Natural killer cell (primary cell): Measurements from ENCODE around the gene CARMIL1. TPM values are rescaled to one million over a fixed set of nuclear protein-coding genes. Genes with fewer than 3 reads are reported as not detected.

ENCODE experiments used
- ATAC-seq, 3 donors: fragments of 150-1000 bp in 2 of 3; fragments of 200-7000 bp in 1 of 3; cut with Tn5 transposase; 1 replicate in 1 of 3; 2 replicates in 2 of 3; pipeline ENCODE4 v1.10.0; 2021; ENCODE audit warnings: mild to moderate bottlenecking in 2 of 3, moderate library complexity in 2 of 3
- DNase-seq, 2 donors: peaks; one replicate each; pipeline versions ENCODE4 v3.0.0 to v3.0.0-alpha.2; 2013 to 2021; ENCODE audit warnings: mixed read lengths in 1 of 2
- H3K27ac ChIP-seq: one replicate; pipeline ENCODE4 v1.5.1; 2013; ENCODE audit warnings: mild to moderate bottlenecking, low read length
- H3K27me3 ChIP-seq: one replicate; pipeline ENCODE4 v1.6.1; 2013; ENCODE audit warnings: low read length; ENCODE audit not compliant: control insufficient read depth, insufficient read depth
- H3K36me3 ChIP-seq: one replicate; pipeline ENCODE4 v1.6.1; 2013; ENCODE audit warnings: low read length; ENCODE audit not compliant: control insufficient read depth, insufficient read depth
- H3K4me1 ChIP-seq: one replicate; pipeline ENCODE4 v1.6.1; 2013; ENCODE audit warnings: low read length; ENCODE audit not compliant: control insufficient read depth, insufficient read depth
- H3K4me3 ChIP-seq: one replicate; pipeline ENCODE4 v1.5.1; 2013; ENCODE audit warnings: low read length
- H3K9me3 ChIP-seq: one replicate; pipeline ENCODE4 v1.6.1; 2013; ENCODE audit warnings: low read length; ENCODE audit not compliant: control insufficient read depth, insufficient read depth
- H3K27ac Mint-ChIP-seq, 2 donors: one replicate each; pipeline ENCODE4 v1.8.0; 2022; ENCODE audit warnings: mild to moderate bottlenecking in 2 of 2, mixed read lengths in 2 of 2, moderate library complexity in 1 of 2
- H3K27me3 Mint-ChIP-seq, 2 donors: one replicate each; pipeline ENCODE4 v1.8.0; 2022; ENCODE audit warnings: low read depth in 2 of 2, mixed read lengths in 2 of 2
- H3K36me3 Mint-ChIP-seq: one replicate; pipeline ENCODE4 v1.8.0; 2022; ENCODE audit warnings: mixed read lengths
- H3K4me1 Mint-ChIP-seq, 2 donors: one replicate each; pipeline ENCODE4 v1.8.0; 2022; ENCODE audit warnings: mixed read lengths in 2 of 2
- H3K4me3 Mint-ChIP-seq: one replicate; pipeline ENCODE4 v1.8.0; 2022; ENCODE audit warnings: mild to moderate bottlenecking, moderate library complexity, mixed read lengths
- H3K9me3 Mint-ChIP-seq, 2 donors: one replicate each; pipeline ENCODE4 v1.8.0; 2022; ENCODE audit warnings: mixed read lengths in 2 of 2
- WGBS: methylation state at CpG from one replicate; pipeline ENCODE4 v1.1.7; 2013; ENCODE audit warnings: missing lambda C conversion rate; ENCODE audit not compliant: insufficient coverage; 5-methylcytosine and 5-hydroxymethylcytosine counted together
- intact Hi-C: fragments of 100-400 bp; cut with micrococcal nuclease; formaldehyde crosslinking; loops from one replicate; pipeline ENCODE4 v1.14.2; 2022
- total RNA-seq, 4 donors: library from RNA; stranded (reverse); fragments of 120-200 nt in 1 of 4; gene quantifications; one replicate each; pipeline versions ENCODE4 v1.2.3 to v1.2.4, GENCODE V29; 2013 to 2022
- TF ChIP-seq, protein P1 (sequence below): fragments of 200-600 bp; IDR thresholded peaks from one replicate; pipeline ENCODE4 v1.8.0; 2022; ENCODE audit warnings: antibody characterized with exemption

CARMIL1 gene
- total RNA-seq, 3 donors from 2014 or later (not counting 1 experiment from before 2014, with no cell fraction given) = 0.25 to 1.1 (median 0.35) TPM

DNA sequence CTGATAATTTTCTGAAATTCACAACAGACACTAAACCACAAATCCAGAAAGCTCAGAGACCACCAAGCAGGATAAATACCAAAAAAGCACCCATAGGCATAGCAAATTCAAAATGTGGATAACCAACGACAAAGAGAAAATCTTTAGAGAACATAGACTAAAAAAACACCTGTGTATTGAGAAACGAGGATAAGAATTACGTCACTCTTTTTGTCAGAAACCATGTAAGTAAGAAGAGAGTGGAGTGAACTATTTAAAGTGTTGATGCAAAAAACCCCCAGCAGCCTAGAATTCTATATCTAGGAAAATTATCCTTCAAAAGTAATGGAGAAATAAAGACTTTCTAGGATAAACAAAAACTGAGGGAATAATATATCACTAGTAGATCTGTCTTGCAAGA lies 245.9 kb downstream of the CARMIL1 start:
- Mint-ChIP-seq H3K9me3 (no peaks in the 10 kb centered on the region), H3K36me3 (no peaks in the 10 kb centered on the region), H3K27me3 (peaks cover 0 to 3% of the 10 kb centered on the region in 2 donors), H3K27ac (no peak overlapping the region), H3K4me3 (no peak overlapping the region), H3K4me1 (no peaks in the 10 kb centered on the region)
- no peaks in the 10 kb centered on the region for H3K4me1 ChIP-seq
- intact Hi-C loops = no loop called here
- DNase-seq (no peak), ATAC-seq (no peak)
- 80% methylated on average over 1 of the region's 3 CpGs for WGBS
- no peak overlapping the region for H3K27ac ChIP-seq
- no peaks in the 10 kb centered on the region for H3K27me3 ChIP-seq
- no peaks in the 10 kb centered on the region for H3K9me3 ChIP-seq
- H3K4me3 ChIP-seq = no peak overlapping the region
- TF ChIP-seq, protein P1, sequence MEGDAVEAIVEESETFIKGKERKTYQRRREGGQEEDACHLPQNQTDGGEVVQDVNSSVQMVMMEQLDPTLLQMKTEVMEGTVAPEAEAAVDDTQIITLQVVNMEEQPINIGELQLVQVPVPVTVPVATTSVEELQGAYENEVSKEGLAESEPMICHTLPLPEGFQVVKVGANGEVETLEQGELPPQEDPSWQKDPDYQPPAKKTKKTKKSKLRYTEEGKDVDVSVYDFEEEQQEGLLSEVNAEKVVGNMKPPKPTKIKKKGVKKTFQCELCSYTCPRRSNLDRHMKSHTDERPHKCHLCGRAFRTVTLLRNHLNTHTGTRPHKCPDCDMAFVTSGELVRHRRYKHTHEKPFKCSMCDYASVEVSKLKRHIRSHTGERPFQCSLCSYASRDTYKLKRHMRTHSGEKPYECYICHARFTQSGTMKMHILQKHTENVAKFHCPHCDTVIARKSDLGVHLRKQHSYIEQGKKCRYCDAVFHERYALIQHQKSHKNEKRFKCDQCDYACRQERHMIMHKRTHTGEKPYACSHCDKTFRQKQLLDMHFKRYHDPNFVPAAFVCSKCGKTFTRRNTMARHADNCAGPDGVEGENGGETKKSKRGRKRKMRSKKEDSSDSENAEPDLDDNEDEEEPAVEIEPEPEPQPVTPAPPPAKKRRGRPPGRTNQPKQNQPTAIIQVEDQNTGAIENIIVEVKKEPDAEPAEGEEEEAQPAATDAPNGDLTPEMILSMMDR = no peak
- H3K36me3 ChIP-seq = no peaks in the 10 kb centered on the region

DNA sequence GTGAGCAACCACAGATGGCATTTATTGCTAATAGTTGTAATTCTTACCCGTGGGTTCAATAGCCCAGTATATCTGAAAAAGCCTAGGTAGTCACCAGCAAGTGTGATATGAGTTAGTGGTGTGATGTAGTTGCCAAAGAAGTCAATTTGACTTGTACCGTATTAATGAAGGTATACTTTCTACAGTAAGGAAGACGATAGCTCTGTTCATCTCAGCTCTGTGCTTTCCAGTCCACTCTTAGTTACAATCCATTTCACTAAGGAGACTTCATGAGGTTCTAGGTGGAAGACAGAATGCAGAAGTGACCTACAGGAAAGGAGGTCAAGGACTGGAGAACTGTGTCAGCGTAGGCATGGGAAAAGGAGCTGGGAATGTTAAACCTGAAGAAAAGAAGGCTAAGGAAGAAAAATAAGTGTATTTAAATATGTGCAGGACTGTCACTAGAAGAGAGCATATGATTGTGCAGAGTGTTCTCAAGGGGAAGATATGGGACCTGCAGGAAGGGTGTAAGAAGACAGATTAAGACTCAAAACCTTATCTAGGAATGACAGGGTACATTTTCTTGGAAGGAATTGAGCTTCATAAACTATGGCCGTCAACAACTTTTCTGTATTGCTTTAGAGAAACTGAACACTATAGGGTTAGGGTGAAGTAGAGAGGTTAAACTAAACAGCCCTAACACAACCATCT lies 255.9 kb downstream of the CARMIL1 start:
- no peaks in the 10 kb centered on the region for H3K36me3 Mint-ChIP-seq
- Histone ChIP-seq H3K36me3 (no peaks in the 10 kb centered on the region), H3K27me3 (no peaks in the 10 kb centered on the region), H3K4me3 (no peak overlapping the region), H3K9me3 (no peaks in the 10 kb centered on the region), H3K4me1 (no peaks in the 10 kb centered on the region), H3K27ac (no peak overlapping the region)
- H3K4me1 Mint-ChIP-seq = no peaks in the 10 kb centered on the region
- intact Hi-C loops = no loop called here
- 81% methylated on average over 3 of the region's 5 CpGs for WGBS
- H3K9me3 Mint-ChIP-seq = no peaks in the 10 kb centered on the region
- no peak overlapping the region for H3K27ac Mint-ChIP-seq
- no peak for DNase-seq
- H3K27me3 Mint-ChIP-seq = peaks cover 13 to 18% of the 10 kb centered on the region in 2 donors
- no peak for ATAC-seq
- H3K4me3 Mint-ChIP-seq = no peak overlapping the region
- TF ChIP-seq, protein P1 = no peak

DNA sequence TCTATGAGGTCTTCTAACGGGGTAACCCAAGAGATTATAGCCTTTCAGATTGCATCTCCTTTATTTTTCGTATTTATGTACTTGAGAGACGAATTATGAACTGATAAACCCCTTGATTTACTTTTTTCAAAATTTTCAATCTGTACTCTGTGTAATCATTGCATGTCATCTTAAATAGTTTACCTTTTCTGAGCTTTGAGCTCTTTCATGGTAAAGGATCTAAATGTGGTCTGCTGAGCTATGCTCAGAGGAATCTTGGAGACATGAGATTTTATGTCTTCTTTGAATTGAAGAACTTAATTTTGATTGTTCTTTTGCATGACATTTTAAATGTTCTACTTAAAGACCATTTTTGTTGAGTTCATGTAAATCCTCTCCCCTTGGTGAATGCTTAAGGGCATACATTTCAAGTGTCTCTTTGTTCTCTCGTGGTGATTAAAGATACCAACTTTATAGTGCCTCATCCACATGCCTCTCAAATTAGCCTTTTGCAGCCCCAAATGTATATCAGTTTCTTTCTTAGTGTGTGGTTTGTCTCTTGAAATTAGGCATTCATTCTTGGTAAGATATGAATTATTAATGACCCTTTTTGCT lies 256.6 kb downstream of the CARMIL1 start:
- Histone ChIP-seq H3K4me3 (no peak overlapping the region), H3K27ac (no peak overlapping the region), H3K36me3 (no peaks in the 10 kb centered on the region), H3K9me3 (no peaks in the 10 kb centered on the region), H3K27me3 (no peaks in the 10 kb centered on the region), H3K4me1 (no peaks in the 10 kb centered on the region)
- Mint-ChIP-seq H3K4me1 (no peaks in the 10 kb centered on the region), H3K27me3 (peaks cover 18 to 19% of the 10 kb centered on the region in 2 donors), H3K27ac (no peak overlapping the region), H3K4me3 (no peak overlapping the region), H3K9me3 (no peaks in the 10 kb centered on the region), H3K36me3 (no peaks in the 10 kb centered on the region)
- intact Hi-C loops = no loop called here
- no peak for DNase-seq
- WGBS = 89% methylated on average over 4 of the region's 4 CpGs
- ATAC-seq = no peak
- TF ChIP-seq, protein P1 = no peak

DNA sequence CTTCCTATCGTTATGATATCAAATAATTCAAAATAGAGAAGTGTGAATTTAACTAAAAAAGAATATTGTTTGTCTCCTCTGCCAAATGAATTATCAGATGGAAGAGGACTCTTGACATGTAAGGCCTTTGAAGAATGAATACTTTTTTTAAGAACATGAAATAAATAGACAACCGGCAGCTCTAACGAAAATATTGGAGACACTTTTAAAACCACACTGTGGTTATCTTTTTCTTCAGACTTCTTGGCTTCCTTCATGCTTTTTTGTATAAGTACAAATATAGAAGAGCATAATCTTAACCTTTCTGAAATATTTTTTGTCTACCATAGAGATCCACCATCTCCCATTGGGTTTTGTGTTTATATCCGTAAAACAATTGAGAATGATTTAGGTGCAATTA lies 257.6 kb downstream of the CARMIL1 start:
- Mint-ChIP-seq H3K36me3 (no peaks in the 10 kb centered on the region), H3K4me1 (no peaks in the 10 kb centered on the region), H3K27me3 (peaks cover 18 to 20% of the 10 kb centered on the region in 2 donors), H3K27ac (no peak overlapping the region), H3K9me3 (no peaks in the 10 kb centered on the region), H3K4me3 (no peak overlapping the region)
- intact Hi-C loops = no loop called here
- DNase-seq = no peak
- TF ChIP-seq, protein P1 = no peak
- Histone ChIP-seq H3K4me3 (no peak overlapping the region), H3K9me3 (no peaks in the 10 kb centered on the region), H3K27me3 (no peaks in the 10 kb centered on the region), H3K4me1 (no peaks in the 10 kb centered on the region), H3K36me3 (no peaks in the 10 kb centered on the region), H3K27ac (no peak overlapping the region)
- no peak for ATAC-seq
- no CpG with 5 or more reads among the region's 4 CpGs for WGBS
